Medulla oblongata (tissue), 1 donor: Measurements from ENCODE around the gene GPD1.

ENCODE experiments used
- DNase-seq: peaks from one replicate; pipeline ENCODE4 v3.0.0-alpha.2; 2015; ENCODE audit errors: extremely low spot score

Gene GPD1

DNA sequence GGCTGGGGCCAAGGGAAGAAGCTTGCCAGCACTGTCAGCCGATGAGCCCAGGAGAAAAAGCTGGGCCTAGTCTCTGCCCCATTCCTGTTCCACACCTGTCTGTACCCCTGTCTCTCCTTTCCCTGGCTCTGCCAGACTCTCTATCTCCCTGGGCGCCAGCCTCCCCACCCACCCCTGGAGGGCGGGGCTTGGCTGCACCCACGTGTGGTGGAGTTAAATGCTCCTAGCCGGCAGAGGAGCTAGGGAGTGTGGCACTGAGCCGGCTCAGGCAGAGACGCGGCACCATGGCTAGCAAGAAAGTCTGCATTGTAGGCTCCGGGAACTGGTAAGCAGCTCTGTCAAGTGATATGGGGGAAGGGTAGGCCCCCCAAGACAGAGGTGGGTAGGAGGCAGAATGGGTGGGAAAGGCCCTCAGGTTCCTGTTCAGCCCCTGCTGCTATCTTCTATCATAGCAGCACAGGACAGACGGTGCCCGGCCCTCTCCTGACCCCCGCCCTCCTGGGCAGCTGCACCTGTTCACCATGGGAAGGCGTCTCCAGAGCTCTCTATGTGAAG, at the start of gene GPD1:
TSS of gene GPD1 (plus strand) at position 242 of the 555 bp plus-strand sequence. CDS start at position 285, 43 bp downstream.
- DNase-seq: peak; percentile 83

DNA sequence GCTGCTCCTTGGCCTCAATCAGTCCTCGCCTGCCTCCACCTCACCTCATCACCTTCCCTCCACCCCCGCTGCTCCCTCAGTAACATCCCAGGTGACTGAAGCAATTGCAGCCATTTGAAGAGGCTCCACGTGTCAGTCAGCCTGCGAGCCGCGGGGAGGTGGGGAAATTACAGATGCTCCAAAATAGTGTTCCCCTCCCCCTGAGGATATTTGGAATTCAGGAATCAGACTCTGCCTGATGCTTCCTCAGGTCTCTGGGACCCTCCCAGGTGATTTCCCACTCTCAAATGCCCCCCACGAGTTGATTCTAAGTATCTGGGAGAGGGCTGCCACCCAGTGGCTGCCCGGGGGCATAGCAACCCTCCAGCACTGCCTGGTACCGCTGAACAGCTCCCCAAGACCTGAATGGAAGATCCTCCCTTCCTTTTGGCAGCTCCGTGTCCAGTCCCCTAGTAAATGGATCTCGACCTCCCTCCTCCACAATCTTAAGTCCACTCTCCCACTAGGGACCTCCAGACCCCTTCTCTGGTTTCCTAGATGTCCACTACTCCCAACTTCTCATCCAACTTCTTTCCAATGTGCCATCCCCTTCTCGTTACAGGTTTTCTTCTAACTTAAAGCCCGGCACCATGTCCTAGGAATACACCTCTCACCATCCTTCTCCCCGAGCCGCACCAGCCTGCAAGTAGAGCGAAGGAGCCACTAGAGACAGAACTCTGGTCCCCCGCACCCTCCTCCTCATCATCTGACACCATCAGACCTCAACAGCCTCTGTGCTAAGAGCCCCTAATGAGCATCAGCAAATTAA, 47.8 kb upstream of the GPD1 start:
- DNase-seq: peak; percentile 69

GRCh38 chr12:50056639-50056976, 47.2 kb upstream of the GPD1 start:
- DNase-seq: no peak

GRCh38 chr12:50057000-50057841, 46.6 kb upstream of the GPD1 start, which contains the start of gene ASIC1:
Gene ASIC1, plus strand, starts transcription at chr12:50057596. Its CDS starts 1,171 bp downstream, at chr12:50058767.
- peak; percentile 66 for DNase-seq

DNA sequence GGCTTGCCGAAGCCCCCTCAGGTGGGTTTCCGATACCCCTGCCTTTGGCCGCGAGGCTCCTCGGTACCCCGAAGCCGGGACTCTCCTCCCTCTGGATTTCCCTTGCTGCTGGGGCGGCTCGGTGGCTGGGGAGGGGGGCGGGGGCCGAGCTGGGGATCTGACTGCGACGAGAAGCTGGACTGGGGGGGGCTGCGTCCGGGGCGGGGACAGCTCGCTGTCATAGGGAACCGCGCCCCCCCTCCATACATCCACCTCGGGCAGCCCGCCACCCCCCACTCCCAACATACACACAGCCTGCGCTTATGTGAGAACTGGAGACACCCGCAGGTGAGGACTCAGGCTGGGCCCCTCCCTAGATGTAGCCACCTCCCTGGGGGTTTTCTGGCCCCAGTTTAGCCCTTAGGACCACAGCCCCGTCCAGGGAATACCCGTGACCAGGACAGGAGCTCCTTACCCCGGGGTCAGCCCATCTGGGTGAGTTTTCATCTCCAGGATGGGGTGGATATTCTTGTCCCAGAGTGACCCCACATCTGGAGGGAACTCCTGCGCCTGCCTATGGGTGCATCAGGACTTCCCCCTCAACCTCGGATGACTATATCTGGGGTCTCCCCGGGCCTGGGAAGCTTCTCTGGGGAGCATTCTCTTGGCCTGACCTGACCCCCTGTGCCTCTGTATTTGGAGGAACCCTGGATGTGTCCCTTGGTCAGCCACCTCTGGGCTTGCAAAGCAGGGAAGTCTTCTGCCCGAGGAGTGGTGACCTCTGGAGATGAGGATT, 45.7 kb upstream of the GPD1 start:
- DNase-seq: no peak

- no peak for DNase-seq
Measured at GRCh38 chr12:50058743-50059312, 45.0 kb upstream of the GPD1 start.

GRCh38 chr12:50059440-50060119, 44.2 kb upstream of the GPD1 start:
- no peak for DNase-seq

GRCh38 chr12:50060120-50060468, 43.7 kb upstream of the GPD1 start:
- no peak for DNase-seq

GRCh38 chr12:50061171-50061570, 42.6 kb upstream of the GPD1 start:
- DNase-seq: peak; percentile 63

GRCh38 chr12:50061946-50062686, 41.7 kb upstream of the GPD1 start:
- no peak for DNase-seq

DNA sequence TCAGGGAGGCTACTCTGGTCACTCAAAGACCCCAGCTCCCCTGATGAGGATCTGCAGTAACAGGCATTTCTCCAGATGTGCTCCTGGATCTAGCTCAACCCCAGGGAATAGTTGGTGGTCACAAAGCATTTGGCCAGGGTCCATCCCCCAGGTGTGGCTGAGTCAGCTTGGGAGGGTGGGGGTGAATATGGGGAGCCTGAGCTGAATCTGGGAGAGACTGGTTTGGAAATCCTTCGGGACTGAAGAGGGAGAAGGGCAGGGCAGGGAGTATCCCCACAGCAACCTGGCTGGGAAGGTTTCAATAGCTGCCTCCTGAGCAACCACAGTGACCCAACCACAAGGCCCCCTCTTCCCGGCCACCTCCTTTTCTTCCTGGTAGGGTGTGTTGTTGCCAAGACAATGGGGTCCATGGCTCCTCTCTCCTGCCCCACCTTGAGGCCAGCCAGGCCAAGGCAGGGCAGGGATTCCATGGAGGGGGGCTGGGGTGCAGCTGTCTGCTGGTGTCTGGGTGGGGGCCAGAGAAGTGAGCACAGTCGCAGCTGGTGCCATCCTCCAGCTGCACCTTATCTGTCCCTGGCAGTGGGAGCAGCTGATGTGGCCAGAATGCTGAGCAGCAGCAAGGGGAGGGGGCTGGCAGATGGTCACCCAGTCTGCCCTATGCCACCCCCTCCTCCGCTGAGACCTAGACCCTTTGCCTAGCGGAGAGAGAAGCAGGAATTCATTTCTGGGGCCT, 40.9 kb upstream of the GPD1 start:
- DNase-seq: no peak

- DNase-seq: no peak
Measured at GRCh38 chr12:50065726-50066310, 38.0 kb upstream of the GPD1 start.

- no peak for DNase-seq
Measured at GRCh38 chr12:50066402-50066801, 37.4 kb upstream of the GPD1 start.

DNA sequence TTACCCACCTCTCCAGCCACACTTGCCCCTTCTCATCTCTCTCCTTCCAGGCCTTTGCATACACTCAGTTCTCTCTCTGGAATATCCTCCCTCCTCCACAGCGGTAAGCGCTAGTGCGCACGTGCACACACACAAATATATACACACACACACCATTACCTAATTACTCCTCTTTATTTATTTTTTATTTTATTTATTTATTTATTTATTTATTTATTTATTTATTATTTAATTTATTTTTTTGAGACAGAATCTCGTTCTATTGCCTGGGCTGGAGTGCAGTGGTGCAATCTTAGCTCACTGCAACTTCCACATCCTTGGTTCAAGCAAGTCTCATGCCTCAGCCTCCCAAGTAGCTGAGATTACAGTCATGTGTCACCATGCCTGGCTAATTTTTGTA, 34.7 kb upstream of the GPD1 start:
- no peak for DNase-seq

DNA sequence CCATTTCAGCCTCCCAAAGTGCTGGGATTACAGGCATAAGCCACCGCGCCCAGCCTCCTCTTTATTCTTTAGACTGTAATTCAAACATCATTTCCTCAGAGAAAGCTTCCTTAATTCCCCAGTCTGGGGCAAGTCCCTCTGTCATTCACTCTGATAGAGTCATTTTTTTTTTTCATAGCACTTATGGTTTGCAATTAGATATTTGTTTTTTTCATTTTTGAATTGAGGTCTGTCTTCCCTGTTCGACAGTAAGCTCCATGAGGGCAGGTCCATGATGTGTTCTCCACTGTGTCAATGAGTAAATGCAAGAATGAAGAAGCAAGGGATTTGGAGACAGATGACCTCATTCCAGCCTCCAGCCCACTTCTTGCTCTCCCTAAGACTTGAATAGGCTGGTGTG, 34.3 kb upstream of the GPD1 start:
- no peak for DNase-seq

DNA sequence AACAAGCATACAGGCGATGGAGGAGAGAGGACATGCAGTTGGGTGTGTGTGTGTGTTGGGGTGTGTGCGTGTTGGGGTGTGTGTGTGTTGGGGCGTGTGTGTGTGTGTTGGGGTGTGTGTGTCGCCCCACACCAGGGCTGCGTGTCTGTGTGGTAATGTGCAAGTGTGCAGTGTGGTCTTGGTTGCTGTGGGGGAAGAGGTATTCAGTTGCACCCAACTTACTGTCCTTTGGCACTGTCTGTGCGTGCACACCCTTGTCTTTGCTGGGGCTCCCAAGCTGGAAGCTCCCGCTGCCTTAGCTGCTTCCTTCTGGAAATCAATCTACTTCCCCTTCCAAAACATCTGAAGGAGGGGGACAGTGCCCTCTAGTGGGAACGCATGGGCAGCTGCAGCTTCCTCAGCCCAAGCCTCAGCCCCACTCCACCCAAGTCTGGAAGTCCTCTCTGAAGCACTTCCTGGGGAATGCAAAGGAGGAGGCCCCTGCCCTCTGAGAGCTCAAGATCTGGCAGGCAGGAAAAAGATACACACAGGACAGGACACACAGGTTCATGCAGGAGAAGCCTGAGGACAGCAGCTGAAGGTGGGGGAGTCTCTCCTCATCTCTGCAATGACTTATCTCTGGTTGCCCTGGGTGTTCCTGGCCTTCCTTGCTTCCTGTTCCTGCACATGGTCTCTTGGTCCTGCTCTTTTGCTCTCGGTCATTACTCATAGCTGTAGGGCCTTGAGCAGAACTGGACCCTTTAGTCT, 33.3 kb upstream of the GPD1 start:
- DNase-seq: peak; percentile 91

DNA sequence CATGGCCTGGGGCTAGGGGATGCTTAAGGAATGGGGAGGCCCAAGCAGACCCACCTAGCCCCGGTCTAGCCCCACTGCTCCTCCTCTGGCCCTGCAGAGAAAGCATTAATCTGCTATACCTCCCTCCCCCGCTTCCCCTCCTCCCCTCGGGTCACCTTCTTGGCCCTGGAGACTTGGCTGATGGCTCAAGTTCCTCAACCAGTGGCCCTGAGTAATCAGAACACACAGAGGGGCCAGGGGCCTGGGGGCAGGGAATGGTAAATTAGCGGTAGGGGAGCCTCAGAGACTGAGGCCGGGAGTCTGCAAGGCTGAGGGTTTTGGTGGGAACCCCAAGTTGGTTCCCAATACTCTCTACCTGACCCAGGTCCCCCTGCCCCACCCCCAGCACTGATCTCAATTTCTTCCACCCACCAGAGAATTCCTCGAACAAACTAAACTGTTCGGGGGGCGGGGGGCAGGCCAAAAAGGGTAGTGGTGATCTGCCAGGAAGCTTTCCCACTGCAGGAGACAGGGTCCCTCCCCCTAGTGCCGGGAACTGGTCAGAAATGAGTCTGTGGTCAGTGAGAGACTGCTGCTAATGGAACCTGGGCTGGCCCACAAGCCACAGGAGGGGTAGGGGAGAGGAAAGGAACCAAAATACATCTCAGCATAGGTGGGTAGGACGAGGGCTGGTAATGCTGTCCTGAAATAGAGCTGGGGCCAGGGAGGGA, 31.5 kb upstream of the GPD1 start:
- DNase-seq: no peak

DNA sequence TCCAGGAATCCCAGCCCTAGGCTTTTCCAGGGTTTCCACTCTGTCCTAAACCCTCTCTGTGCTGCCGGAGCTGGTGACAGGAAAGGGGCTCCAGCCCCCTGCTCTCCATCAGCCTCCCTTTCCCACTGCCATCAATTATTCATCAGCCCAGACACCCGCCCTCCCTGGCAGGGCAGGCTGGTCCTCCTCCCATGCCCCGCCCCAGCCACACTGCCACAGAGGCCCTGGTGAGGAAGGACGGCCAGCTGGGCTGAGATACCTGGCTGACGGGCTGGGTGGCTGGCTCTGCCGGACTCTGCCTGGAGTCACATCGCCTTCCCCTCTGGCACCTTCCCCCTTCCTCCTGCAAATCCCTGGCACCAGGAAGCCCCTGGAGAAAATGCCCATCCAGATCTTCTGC, 30.6 kb upstream of the GPD1 start:
- DNase-seq: no peak
